Neural progenitor cell (in vitro differentiated cells): ENCODE measurements around the gene ARMC9. TPM values are rescaled to one million over a fixed set of nuclear protein-coding genes. Genes with fewer than 3 reads are reported as not detected.
A peak's percentile ranks its signal among the peaks of the same experiment; 100 is the strongest.

Experiments used
- DNase-seq: peaks from one replicate; pipeline ENCODE4 v3.0.0-alpha.2; 2016; ENCODE audit warnings: low spot score
- H2AFZ ChIP-seq: fragments of 200-600 bp; sonication (generic); replicated peaks from 2 replicates; pipeline ENCODE4 v1.6.1; 2016; ENCODE audit warnings: antibody characterized with exemption
- H3F3A ChIP-seq: fragments of 200-600 bp; sonication (generic); 2 replicates; pipeline ENCODE4 v1.6.1; 2016; ENCODE audit warnings: antibody characterized with exemption, low read depth
- H3K27ac ChIP-seq: fragments of 200-600 bp; sonication (generic); 2 replicates; pipeline ENCODE4 v1.5.1; 2016; ENCODE audit warnings: mild to moderate bottlenecking
- H3K27me3 ChIP-seq: fragments of 200-600 bp; sonication (generic); 2 replicates; pipeline ENCODE4 v1.6.1; 2016; ENCODE audit warnings: mild to moderate bottlenecking, moderate library complexity
- H3K36me3 ChIP-seq: fragments of 200-600 bp; sonication (generic); 2 replicates; pipeline ENCODE4 v1.5.1; 2016
- H3K4me1 ChIP-seq: fragments of 200-600 bp; sonication (generic); 2 replicates; pipeline ENCODE4 v1.6.1; 2016; ENCODE audit warnings: mixed run types
- H3K4me2 ChIP-seq: fragments of 200-600 bp; sonication (generic); 2 replicates; pipeline ENCODE4 v1.6.1; 2016
- H3K4me3 ChIP-seq: fragments of 200-600 bp; sonication (generic); 2 replicates; pipeline ENCODE4 v1.5.1; 2016
- H3K79me2 ChIP-seq: fragments of 200-600 bp; sonication (generic); 2 replicates; pipeline ENCODE4 v1.6.1; 2016; ENCODE audit warnings: low read depth
- H3K9ac ChIP-seq: fragments of 200-600 bp; sonication (generic); 2 replicates; pipeline ENCODE4 v1.6.1; 2016
- H3K9me3 ChIP-seq: fragments of 200-600 bp; sonication (generic); 2 replicates; pipeline ENCODE4 v1.5.1; 2016; ENCODE audit warnings: low read depth
- H4K20me1 ChIP-seq: fragments of 200-600 bp; sonication (generic); 2 replicates; pipeline ENCODE4 v1.6.1; 2016; ENCODE audit warnings: low read depth
- H3K27ac Mint-ChIP-seq: 3 replicates; pipeline ENCODE4 v1.8.0; 2021; ENCODE audit warnings: mixed read lengths
- H3K27me3 Mint-ChIP-seq: 2 replicates; pipeline ENCODE4 v1.8.0; 2022; ENCODE audit warnings: low read depth, mild to moderate bottlenecking, inconsistent platforms, moderate library complexity, mixed read lengths; ENCODE audit not compliant: insufficient read depth
- H3K36me3 Mint-ChIP-seq: 3 replicates; pipeline ENCODE4 v1.8.0; 2021; ENCODE audit warnings: mixed read lengths
- H3K4me1 Mint-ChIP-seq: 3 replicates; pipeline ENCODE4 v1.8.0; 2021; ENCODE audit warnings: mixed read lengths
- H3K4me3 Mint-ChIP-seq: 3 replicates; pipeline ENCODE4 v1.8.0; 2021; ENCODE audit warnings: mild to moderate bottlenecking, moderate library complexity, mixed read lengths
- H3K9me3 Mint-ChIP-seq: 3 replicates; pipeline ENCODE4 v1.8.0; 2020; ENCODE audit warnings: mixed read lengths
- EZH2 ChIP-seq: fragments of 200-600 bp; sonication (generic); IDR thresholded peaks from 2 replicates; pipeline ENCODE4 v1.6.1; 2017; ENCODE audit warnings: antibody characterized with exemption, mild to moderate bottlenecking, moderate library complexity
- EZH2phosphoT487 ChIP-seq: fragments of 200-600 bp; sonication (generic); IDR thresholded peaks from 2 replicates; pipeline ENCODE4 v1.6.1; 2017; ENCODE audit warnings: antibody characterized with exemption
- total RNA-seq: library from RNA; depleted of rRNA; stranded (reverse); fragments of >200 nt; gene quantifications from 2 replicates; pipeline ENCODE4 v1.2.3, GENCODE V29; 2015; ENCODE audit warnings: low replicate concordance
- TF ChIP-seq, protein P1 (sequence below): fragments of 200-600 bp; sonication (generic); IDR thresholded peaks from 2 replicates; pipeline ENCODE4 v1.5.1; 2017; ENCODE audit warnings: antibody characterized with exemption, mild to moderate bottlenecking

The ARMC9 gene
- total RNA-seq, 1 donor from 2014 or later, result 45.8 TPM

GRCh38 chr2:231357048-231357447, 158.6 kb downstream of the ARMC9 start:
- H3K36me3 ChIP-seq, result no peaks in the 10 kb centered on the region
- no peak overlapping the region for H3K4me2 ChIP-seq
- H3K27ac ChIP-seq, result no peak overlapping the region
- TF ChIP-seq EZH2phosphoT487, result no peak
- TF ChIP-seq EZH2, result no peak
- TF ChIP-seq, protein P1, sequence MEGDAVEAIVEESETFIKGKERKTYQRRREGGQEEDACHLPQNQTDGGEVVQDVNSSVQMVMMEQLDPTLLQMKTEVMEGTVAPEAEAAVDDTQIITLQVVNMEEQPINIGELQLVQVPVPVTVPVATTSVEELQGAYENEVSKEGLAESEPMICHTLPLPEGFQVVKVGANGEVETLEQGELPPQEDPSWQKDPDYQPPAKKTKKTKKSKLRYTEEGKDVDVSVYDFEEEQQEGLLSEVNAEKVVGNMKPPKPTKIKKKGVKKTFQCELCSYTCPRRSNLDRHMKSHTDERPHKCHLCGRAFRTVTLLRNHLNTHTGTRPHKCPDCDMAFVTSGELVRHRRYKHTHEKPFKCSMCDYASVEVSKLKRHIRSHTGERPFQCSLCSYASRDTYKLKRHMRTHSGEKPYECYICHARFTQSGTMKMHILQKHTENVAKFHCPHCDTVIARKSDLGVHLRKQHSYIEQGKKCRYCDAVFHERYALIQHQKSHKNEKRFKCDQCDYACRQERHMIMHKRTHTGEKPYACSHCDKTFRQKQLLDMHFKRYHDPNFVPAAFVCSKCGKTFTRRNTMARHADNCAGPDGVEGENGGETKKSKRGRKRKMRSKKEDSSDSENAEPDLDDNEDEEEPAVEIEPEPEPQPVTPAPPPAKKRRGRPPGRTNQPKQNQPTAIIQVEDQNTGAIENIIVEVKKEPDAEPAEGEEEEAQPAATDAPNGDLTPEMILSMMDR, result no peak
- no peak overlapping the region for H2AFZ ChIP-seq
- no peak overlapping the region for H3K4me3 ChIP-seq
- peaks cover 22% of the 10 kb centered on the region for H3K4me1 Mint-ChIP-seq
- no peaks in the 10 kb centered on the region for H3K9me3 ChIP-seq
- no peak overlapping the region for H3K27ac Mint-ChIP-seq
- DNase-seq, result no peak
- no peaks in the 10 kb centered on the region for H4K20me1 ChIP-seq
- peaks cover 5% of the 10 kb centered on the region for H3K36me3 Mint-ChIP-seq
- no peak overlapping the region for H3K9ac ChIP-seq
- H3K4me3 Mint-ChIP-seq, result no peak overlapping the region
- no peaks in the 10 kb centered on the region for H3K9me3 Mint-ChIP-seq
- H3K79me2 ChIP-seq, result no peaks in the 10 kb centered on the region
- no peaks in the 10 kb centered on the region for H3F3A ChIP-seq
- H3K27me3 ChIP-seq, result no peaks in the 10 kb centered on the region
- peaks cover 18% of the 10 kb centered on the region for H3K4me1 ChIP-seq
- peaks cover 10% of the 10 kb centered on the region for H3K27me3 Mint-ChIP-seq

- Mint-ChIP-seq H3K27me3 (peaks cover 10% of the 10 kb centered on the region), H3K36me3 (peaks cover 6% of the 10 kb centered on the region), H3K4me3 (no peak overlapping the region), H3K4me1 (peaks cover 28% of the 10 kb centered on the region), H3K27ac (no peak overlapping the region), H3K9me3 (no peaks in the 10 kb centered on the region)
- Histone ChIP-seq H3K27me3 (no peaks in the 10 kb centered on the region), H3K9me3 (no peaks in the 10 kb centered on the region), H3K79me2 (no peaks in the 10 kb centered on the region), H3K27ac (no peak overlapping the region), H3K4me2 (no peak overlapping the region), H3K4me1 (peaks cover 22% of the 10 kb centered on the region), H4K20me1 (no peaks in the 10 kb centered on the region), H2AFZ (no peak overlapping the region), H3K4me3 (no peak overlapping the region), H3K36me3 (no peaks in the 10 kb centered on the region), H3F3A (no peaks in the 10 kb centered on the region), H3K9ac (no peak overlapping the region)
- TF ChIP-seq EZH2phosphoT487 (no peak), EZH2 (no peak)
- TF ChIP-seq, protein P1, result no peak
- DNase-seq, result no peak
Measured at GRCh38 chr2:231357931-231358330, 159.5 kb downstream of the ARMC9 start.

- Mint-ChIP-seq H3K9me3 (no peaks in the 10 kb centered on the region), H3K27ac (no peak overlapping the region), H3K27me3 (peaks cover 10% of the 10 kb centered on the region), H3K36me3 (peaks cover 8% of the 10 kb centered on the region), H3K4me1 (peaks cover 29% of the 10 kb centered on the region), H3K4me3 (no peak overlapping the region)
- no peak overlapping the region for H3K4me3 ChIP-seq
- no peak overlapping the region for H3K27ac ChIP-seq
- no peaks in the 10 kb centered on the region for H3K27me3 ChIP-seq
- TF ChIP-seq, protein P1, result no peak
- TF ChIP-seq EZH2 (no peak), EZH2phosphoT487 (no peak)
- no peak for DNase-seq
- H3K9ac ChIP-seq, result no peak overlapping the region
- no peaks in the 10 kb centered on the region for H4K20me1 ChIP-seq
- H3K9me3 ChIP-seq, result no peaks in the 10 kb centered on the region
- H3K36me3 ChIP-seq, result no peaks in the 10 kb centered on the region
- no peaks in the 10 kb centered on the region for H3K79me2 ChIP-seq
- H3K4me1 ChIP-seq, result peaks cover 22% of the 10 kb centered on the region
- H2AFZ ChIP-seq, result no peak overlapping the region
- H3K4me2 ChIP-seq, result peak overlapping the region; percentile 27
- H3F3A ChIP-seq, result no peaks in the 10 kb centered on the region
Measured at GRCh38 chr2:231359441-231359840, 161.0 kb downstream of the ARMC9 start.
